Raji (cell line): Measurements from ENCODE around the gene IL17RD.

Experiments used
- POLR2A ChIP-seq: IDR thresholded peaks from 2 replicates; pipeline ENCODE4 v1.6.1; 2011; ENCODE audit warnings: low read depth, low read length, control low read depth; ENCODE audit not compliant: insufficient read depth

IL17RD gene

GRCh38 chr3:57077630-57078343 is 87.4 kb downstream of the IL17RD start:
- TF ChIP-seq POLR2A: no peak

DNA sequence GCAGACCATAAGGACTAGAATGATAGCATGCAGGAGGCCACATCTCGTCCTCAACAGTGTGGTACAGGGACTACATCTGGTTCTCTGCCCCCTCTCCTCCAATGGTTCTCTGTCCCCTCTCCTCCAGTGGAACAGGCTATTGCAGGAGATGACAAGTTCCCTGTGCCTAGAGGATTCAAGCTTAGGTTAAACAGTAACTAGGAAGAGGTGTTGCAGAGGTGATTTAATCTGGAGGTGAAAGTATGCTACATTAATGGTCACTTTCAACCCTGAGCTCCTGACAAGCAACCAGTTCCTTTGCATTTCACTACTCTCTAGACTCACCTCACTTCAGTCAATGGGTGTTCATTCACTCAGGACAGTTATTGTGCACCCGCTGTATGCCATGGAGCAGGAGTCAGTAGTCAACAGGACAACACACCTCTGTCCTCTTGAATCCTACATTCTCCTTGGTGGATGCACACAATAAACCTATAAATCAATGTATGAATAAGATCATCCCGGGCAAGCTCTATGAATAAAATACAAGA is 88.7 kb downstream of the IL17RD start:
- TF ChIP-seq POLR2A: no peak

- TF ChIP-seq POLR2A: no peak
Observed at GRCh38 chr3:57074135-57074534, 91.0 kb downstream of the IL17RD start.

DNA sequence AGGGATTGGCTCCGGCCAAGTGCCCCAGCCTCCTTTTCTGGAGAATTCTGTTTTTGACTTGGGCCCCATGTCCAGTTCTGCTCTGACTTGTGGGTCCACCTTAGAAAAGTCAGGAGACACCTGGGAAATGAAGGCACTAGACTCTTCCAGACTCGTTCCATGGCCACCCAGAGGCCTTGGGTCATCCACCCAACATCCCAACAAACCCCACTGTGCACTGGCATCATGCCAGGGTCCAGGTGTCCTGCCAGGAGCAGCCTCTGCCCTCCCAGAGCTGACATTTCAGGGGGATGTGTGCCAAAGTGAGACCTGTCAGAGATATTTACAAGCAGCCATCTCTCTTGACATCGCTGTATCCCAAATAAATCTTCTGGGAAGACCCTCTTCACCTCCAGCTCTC is 91.5 kb downstream of the IL17RD start:
- no peak for TF ChIP-seq POLR2A

GRCh38 chr3:57069503-57069902 is 95.7 kb downstream of the IL17RD start:
- TF ChIP-seq POLR2A: no peak

- TF ChIP-seq POLR2A: no peak
Observed at GRCh38 chr3:57068437-57069089, 96.6 kb downstream of the IL17RD start.

- TF ChIP-seq POLR2A: no peak
Observed at GRCh38 chr3:57066471-57066870, 98.7 kb downstream of the IL17RD start.

GRCh38 chr3:57065588-57065987 is 99.6 kb downstream of the IL17RD start:
- TF ChIP-seq POLR2A: no peak

- TF ChIP-seq POLR2A: no peak
Observed at GRCh38 chr3:57064572-57064971, 100.6 kb downstream of the IL17RD start.

DNA sequence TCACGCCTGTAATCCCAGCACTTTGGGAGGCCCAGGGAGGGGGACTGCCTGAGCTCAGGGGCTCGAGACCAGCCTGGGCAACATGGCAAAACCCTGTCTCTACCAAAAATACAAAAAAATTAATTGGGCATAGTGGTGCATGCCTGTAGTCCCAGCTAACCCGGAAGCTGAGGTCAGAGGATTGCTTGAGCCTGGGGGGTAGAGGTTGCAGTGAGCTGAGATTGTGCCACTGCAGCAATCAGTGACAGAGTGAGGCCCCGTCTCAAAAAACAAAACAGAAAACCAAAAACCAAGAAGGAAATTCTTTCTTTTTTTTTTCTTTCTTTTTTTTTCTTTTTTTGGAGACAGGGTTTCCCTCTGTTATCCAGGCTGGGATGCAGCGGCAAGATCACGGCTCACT is 101.2 kb downstream of the IL17RD start:
- no peak for TF ChIP-seq POLR2A

- no peak for TF ChIP-seq POLR2A
Observed at GRCh38 chr3:57063032-57063431, 102.1 kb downstream of the IL17RD start.

- TF ChIP-seq POLR2A: no peak
Observed at GRCh38 chr3:57062101-57062631, 103.0 kb downstream of the IL17RD start.

DNA sequence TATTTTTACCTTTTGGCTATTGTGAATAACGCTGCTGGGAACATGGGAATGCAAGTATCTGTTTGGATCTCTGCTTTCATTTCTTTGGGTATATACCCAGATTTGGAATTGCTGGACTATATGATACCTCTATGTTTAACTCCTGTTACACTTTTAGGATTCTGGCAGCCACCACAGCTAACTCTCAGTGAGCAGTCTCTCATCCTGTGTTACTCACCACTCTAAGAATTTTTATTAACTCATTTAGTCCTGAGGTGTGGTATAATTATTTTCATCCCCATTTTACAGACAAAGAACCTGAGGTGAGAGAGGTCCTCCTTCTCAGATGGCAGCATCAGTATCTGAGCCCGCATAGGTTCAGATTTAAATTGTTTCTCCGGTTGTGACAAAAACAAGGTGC is 103.6 kb downstream of the IL17RD start:
- TF ChIP-seq POLR2A: no peak

- TF ChIP-seq POLR2A: no peak
Observed at GRCh38 chr3:57060089-57060821, 104.9 kb downstream of the IL17RD start, which contains the start of gene SPATA12. TSS of gene SPATA12 (plus strand) at chr3:57060664. CDS start at chr3:57073695, 13,031 bp downstream.

DNA sequence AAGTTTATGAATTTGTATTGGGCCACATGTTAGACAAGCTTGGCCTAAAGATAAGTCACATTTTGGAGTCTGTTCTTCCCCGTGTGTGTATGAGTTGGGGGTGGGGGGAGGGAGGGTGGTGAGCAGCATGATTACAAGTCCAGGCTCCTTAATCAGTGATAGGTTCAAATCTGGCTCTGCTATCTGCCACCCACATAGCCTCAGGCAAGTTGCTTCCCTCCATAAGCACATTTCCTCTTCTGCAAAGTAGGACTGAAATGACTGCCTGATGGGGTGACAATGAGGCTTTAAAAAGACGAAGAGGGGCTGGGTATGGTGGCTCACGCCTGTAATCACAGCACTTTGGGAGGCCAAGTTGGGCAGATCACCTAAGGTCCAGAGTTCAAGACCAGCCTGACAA is 105.7 kb downstream of the IL17RD start:
- no peak for TF ChIP-seq POLR2A

GRCh38 chr3:57057351-57057750 is 107.8 kb downstream of the IL17RD start:
- TF ChIP-seq POLR2A: no peak

- no peak for TF ChIP-seq POLR2A
Observed at GRCh38 chr3:57053122-57053521, 112.0 kb downstream of the IL17RD start.
